HepG2 (cell line): ENCODE data around the gene AMPD2. TPM values are rescaled to one million over a fixed set of nuclear protein-coding genes. Genes with fewer than 3 reads are reported as not detected.
A peak's percentile ranks its signal among the peaks of the same experiment; 100 is the strongest.

Source experiments
- ATAC-seq: fragments of 200-7000 bp; cut with Tn5 transposase; 3 replicates; pipeline ENCODE4 v1.9.1; 2020; ENCODE audit warnings: mild to moderate bottlenecking, moderate library complexity
- BruUV-seq: library from RNA; stranded (reverse); fragments of 400-500 nt; replicated peaks from 2 replicates; lab custom pipeline; 2021; lab: Mats Ljungman, UMichigan
- CTCF ChIA-PET: fragments of 300-600 bp; formaldehyde crosslinking; extraction: SDS; loops from one replicate; lab custom pipeline; 2021; ENCODE audit warnings: low total read pairs, inconsistent platforms, low intra/inter-chr PET ratio; lab: Yijun Ruan, JAX
- POLR2A ChIA-PET: fragments of 350-600 bp; sonication (Branson Sonifier 250); formaldehyde crosslinking; loops from one replicate; lab custom pipeline; 2020; ENCODE audit warnings: antibody characterized with exemption, inconsistent platforms; lab: Yijun Ruan, JAX
- DNase-seq: peaks from one replicate; pipeline ENCODE4 v3.0.0-alpha.2; 2015; ENCODE audit warnings: low spot score
- FAIRE-seq: peaks from 3 replicates; lab custom pipeline; 2011; peaks lifted over from hg19 to GRCh38; lab: Jason Lieb, UNC
- H2AFZ ChIP-seq: one replicate; pipeline ENCODE4 v1.6.1; 2011; ENCODE audit warnings: low read length, inconsistent platforms
- H3K27ac ChIP-seq: fragments of 300-600 bp; 3 replicates; pipeline ENCODE4 v1.8.0; 2011; ENCODE audit warnings: mixed run types, mild to moderate bottlenecking, mixed read lengths, low read length, inconsistent platforms; ENCODE audit not compliant: insufficient read depth; ENCODE audit errors: extremely low read length
- H3K27me3 ChIP-seq, 2 experiments: fragments of 200-600 bp in 1 of 2; 2 replicates in 1 of 2; 3 replicates in 1 of 2; pipeline versions ENCODE4 v1.6.0 to v1.8.0; 2011; ENCODE audit warnings: low read length in 2 of 2, mild to moderate bottlenecking in 2 of 2, moderate library complexity in 2 of 2, inconsistent platforms in 1 of 2; ENCODE audit not compliant: insufficient read depth in 2 of 2, control insufficient read depth in 1 of 2
- H3K36me3 ChIP-seq, 2 experiments: fragments of 200-600 bp in 1 of 2; replicated peaks in 1 of 2; 2 replicates in 1 of 2; 3 replicates in 1 of 2; pipeline versions ENCODE4 v1.5.1 to v1.8.0; 2011; ENCODE audit warnings: low read length in 2 of 2, inconsistent platforms in 1 of 2; ENCODE audit not compliant: insufficient read depth in 2 of 2, control insufficient read depth in 1 of 2
- H3K4me1 ChIP-seq: 2 replicates; pipeline ENCODE4 v1.5.1; 2012; ENCODE audit warnings: low read length, inconsistent platforms; ENCODE audit not compliant: insufficient read depth
- H3K4me2 ChIP-seq: 2 replicates; pipeline ENCODE4 v1.6.0; 2011; ENCODE audit warnings: low read depth, low read length, inconsistent platforms
- H3K4me3 ChIP-seq, 3 experiments: fragments of 200-600 bp in 1 of 3; sonication (generic), shearing (Covaris generic) in 1 of 3; replicated peaks in 1 of 3; 2 replicates each; pipeline ENCODE4 v1.5.1; 2011 to 2016; ENCODE audit warnings: low read length in 3 of 3, inconsistent platforms in 2 of 3, low read depth in 2 of 3, mild to moderate bottlenecking in 2 of 3, control low read depth in 1 of 3, mixed read lengths in 1 of 3; ENCODE audit not compliant: insufficient read depth in 1 of 3
- H3K79me2 ChIP-seq: one replicate; pipeline ENCODE4 v1.6.1; 2011; ENCODE audit warnings: low read length, inconsistent platforms; ENCODE audit not compliant: insufficient read depth
- H3K9ac ChIP-seq: 2 replicates; pipeline ENCODE4 v1.6.0; 2011; ENCODE audit warnings: mild to moderate bottlenecking, low read depth, low read length, inconsistent platforms; ENCODE audit not compliant: insufficient read depth
- H3K9me3 ChIP-seq: 2 replicates; pipeline ENCODE4 v1.5.1; 2012; ENCODE audit warnings: mild to moderate bottlenecking, low read length
- H4K20me1 ChIP-seq: 2 replicates; pipeline ENCODE4 v1.6.0; 2011; ENCODE audit warnings: inconsistent platforms, mild to moderate bottlenecking, low read length, moderate library complexity; ENCODE audit not compliant: insufficient read depth
- JUNB ChIP-seq: sonication (generic); formaldehyde crosslinking; IDR thresholded peaks from 2 replicates; pipeline ENCODE4 v1.8.0; 2022; ENCODE audit warnings: missing genetic modification reagents, mild to moderate bottlenecking, borderline replicate concordance
- MNT ChIP-seq: fragments of 450-650 bp; IDR thresholded peaks from 2 replicates; pipeline ENCODE4 v1.6.1; 2016
- ZNF496 ChIP-seq: sonication (generic); formaldehyde crosslinking; IDR thresholded peaks from 2 replicates; pipeline ENCODE4 v1.8.1; 2023; ENCODE audit warnings: mild to moderate bottlenecking, moderate library complexity, missing genetic modification reagents; ENCODE audit not compliant: insufficient replicate concordance
- WGBS: methylation state at CpG from one replicate; pipeline ENCODE4 v1.1.6; 2017; ENCODE audit warnings: low lambda C conversion rate; 5-methylcytosine and 5-hydroxymethylcytosine counted together
- in situ Hi-C: cut with HindIII; loops from 2 replicates; pipeline ENCODE4 v1.10.0; 2017; ENCODE audit warnings: low pct_unique_long_range_greater_than_20kb; ENCODE audit not compliant: extremely low pct_ligation_motif_present
- intact Hi-C: fragments of 100-400 bp; cut with micrococcal nuclease; formaldehyde crosslinking; loops from one replicate; pipeline ENCODE4 v1.10.0; 2022; ENCODE audit not compliant: unreplicated experiment
- polyA plus RNA-seq, 8 experiments: library from polyadenylated mRNA; depleted of rRNA in 3 of 8; stranded (reverse) in 7 of 8; unstranded in 1 of 8; fragments of >200 nt; fragmentation: Illumina TruSeq in 4 of 8; extraction: Trizol in 4 of 8; gene quantifications; 2 replicates each; pipeline versions ENCODE4 v1.2.1 to v1.2.3, GENCODE V29; 2011 to 2016; ENCODE audit warnings: low read depth in 4 of 8, missing spikeins in 1 of 8, mixed read lengths in 1 of 8; ENCODE audit not compliant: insufficient read depth in 1 of 8
- total RNA-seq, 5 experiments: library from RNA; depleted of rRNA; stranded (reverse); fragments of >200 nt; fragmentation: Illumina TruSeq; extraction: Trizol; gene quantifications; 2 replicates each; pipeline ENCODE4 v1.2.3, GENCODE V29; 2016; ENCODE audit warnings: low read depth in 1 of 5

AMPD2 gene
- total and polyA plus RNA-seq, 2 of the 13 experiments (the other 11 are each of a cell fraction or from before 2014, with no cell fraction given): 62.3 to 82.0 TPM

- Histone ChIP-seq H3K36me3 (peaks cover 10 to 20% of the 10 kb centered on the region in 2 experiments; a peak in 4 of 5 replicates), H4K20me1 (peaks cover 39% of the 10 kb centered on the region), H3K4me1 (peaks cover 52% of the 10 kb centered on the region), H3K27ac (no peak overlapping the region), H3K9me3 (no peaks in the 10 kb centered on the region), H3K27me3 (no peaks in the 10 kb centered on the region; a peak in 1 of 5 replicates), H3K79me2 (peaks cover 56% of the 10 kb centered on the region), H3K9ac (peak overlapping the region; percentile 66; the same call in 1 of the 2 replicates), H2AFZ (no peak overlapping the region), H3K4me2 (peak overlapping the region; percentile 92), H3K4me3 (peak overlapping the region; percentile 71 to 89 (median 80))
- FAIRE-seq (no peak), ATAC-seq (no peak), DNase-seq (no peak)
- intact Hi-C loops: no loop called here
- WGBS: 42% methylated on average over 6 of the region's 13 CpGs
- TF ChIP-seq JUNB (CRISPR knock-in tag) (no peak), MNT (peak; percentile 33; the same call in 1 of the 2 replicates), ZNF496 (CRISPR knock-in tag) (no peak)
- POLR2A ChIA-PET: interaction anchor here (2.7 kb wide), 1 partner anchor 8 kb away, joined by 11 read pairs; no protein-coding TSS in a partner anchor
- CTCF ChIA-PET: no interaction called here
- in situ Hi-C loops: loop anchor here (5.0 kb wide), 1 partner anchor 74 kb away; the partner anchor contains the start of gene GNAI3
- no TSS peak for BruUV-seq
Observed at GRCh38 chr1:109621379-109622136, 1.9 kb downstream of the AMPD2 start.
